ENCODE measurements around the gene OS9.

Gene OS9

GRCh38 chr12:57727758-57728395, 33.9 kb downstream of the OS9 start:
- no peak for FAIRE-seq
- no peak for TF ChIP-seq POLR2AphosphoS5 (IDR thresholded peaks at IDR 0.05; ENCODE audit: low read depth, low read length)
- no peak for TF ChIP-seq SPI1 (IDR thresholded peaks at IDR 0.05; ENCODE audit: low read depth, low read length)
- no peak for TF ChIP-seq POU2F2 (IDR thresholded peaks at IDR 0.05; ENCODE audit: low read depth, low read length)
- TF ChIP-seq PAX5 (IDR thresholded peaks at IDR 0.05; ENCODE audit: insufficient read depth, low read length, severe bottlenecking), result no peak
- TF ChIP-seq TAF1 (IDR thresholded peaks at IDR 0.05; ENCODE audit: low read depth, low read length), result no peak
- TF ChIP-seq POLR2A (IDR thresholded peaks at IDR 0.05; ENCODE audit: low read depth, low read length), result no peak
- DNase-seq (ENCODE audit: insufficient read length, low spot score), result no peak

DNA sequence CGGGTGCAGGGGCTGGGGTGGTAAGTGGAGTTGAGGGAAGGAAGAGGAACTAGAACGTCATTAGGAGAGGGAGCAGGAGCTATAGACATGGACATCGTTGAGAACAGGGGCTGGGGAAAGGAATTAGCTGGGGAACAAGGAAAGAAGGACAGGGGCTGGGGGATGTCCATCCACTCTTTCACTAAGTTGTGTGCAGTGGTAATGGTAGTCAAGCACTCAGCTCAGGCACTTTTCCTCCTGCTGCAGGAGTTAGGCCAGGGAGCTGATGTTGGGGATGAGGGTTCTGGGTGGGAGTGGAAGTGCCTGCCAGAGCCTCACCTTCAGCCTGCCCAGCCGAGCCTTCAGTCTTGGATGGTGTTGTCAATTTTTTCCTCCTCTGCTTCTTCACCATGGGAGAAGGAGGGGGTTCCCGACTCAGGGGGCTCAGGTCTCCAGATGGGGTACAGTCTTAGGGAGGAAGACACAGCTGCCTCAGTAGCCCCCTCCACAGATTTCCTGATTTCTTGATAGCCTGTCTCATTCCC, 35.5 kb downstream of the OS9 start:
- DNase-seq (ENCODE audit: insufficient read length, low spot score), result no peak
- no peak for TF ChIP-seq POLR2AphosphoS5 (IDR thresholded peaks at IDR 0.05; ENCODE audit: low read depth, low read length)
- no peak for FAIRE-seq

- DNase-seq (ENCODE audit: insufficient read length, low spot score), result no peak
- no peak for TF ChIP-seq SPI1 (IDR thresholded peaks at IDR 0.05; ENCODE audit: low read depth, low read length)
- TF ChIP-seq POLR2A (IDR thresholded peaks at IDR 0.05; ENCODE audit: low read depth, low read length), result no peak
- no peak for TF ChIP-seq PAX5 (IDR thresholded peaks at IDR 0.05; ENCODE audit: insufficient read depth, low read length, severe bottlenecking)
- no peak for TF ChIP-seq POLR2AphosphoS5 (IDR thresholded peaks at IDR 0.05; ENCODE audit: low read depth, low read length)
- no peak for TF ChIP-seq POU2F2 (IDR thresholded peaks at IDR 0.05; ENCODE audit: low read depth, low read length)
- no peak for TF ChIP-seq TAF1 (IDR thresholded peaks at IDR 0.05; ENCODE audit: low read depth, low read length)
- no peak for FAIRE-seq
Observed at GRCh38 chr12:57730336-57731067, 36.6 kb downstream of the OS9 start.

DNA sequence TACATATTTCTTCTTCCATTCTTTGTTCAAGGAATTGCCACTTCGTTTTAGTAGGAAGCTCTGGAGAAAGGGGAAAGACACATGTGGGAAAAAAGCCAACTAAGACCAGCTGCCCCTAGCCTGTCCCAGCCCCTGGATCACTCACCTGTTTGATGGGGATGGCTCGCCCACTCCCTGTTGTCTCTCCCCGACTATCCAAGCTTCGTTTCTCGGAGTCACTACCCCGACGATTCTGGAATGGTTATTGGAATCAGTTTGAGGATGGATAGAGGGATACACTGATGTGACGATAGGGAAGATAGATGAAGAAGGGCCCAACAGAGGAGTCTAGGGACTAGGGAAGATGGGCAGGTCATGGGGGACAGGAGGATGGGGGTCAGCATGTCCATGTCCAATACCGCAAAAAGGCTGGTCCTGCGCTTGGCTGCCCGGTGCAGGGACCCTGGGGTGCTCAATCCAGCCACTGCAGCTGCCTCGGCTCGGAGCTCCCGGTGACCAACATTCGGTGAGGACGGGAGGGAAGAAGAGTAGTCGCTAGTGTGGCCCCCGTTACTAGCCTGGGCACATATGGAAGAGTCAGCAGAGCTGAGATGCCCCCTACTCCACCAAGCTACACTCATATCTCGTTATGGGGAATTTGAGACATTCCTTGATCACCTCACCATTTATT, 37.6 kb downstream of the OS9 start:
- TF ChIP-seq TAF1 (IDR thresholded peaks at IDR 0.05; ENCODE audit: low read depth, low read length) (no peak), PAX5 (IDR thresholded peaks at IDR 0.05; ENCODE audit: insufficient read depth, low read length, severe bottlenecking) (no peak), POU2F2 (IDR thresholded peaks at IDR 0.05; ENCODE audit: low read depth, low read length) (no peak), SPI1 (IDR thresholded peaks at IDR 0.05; ENCODE audit: low read depth, low read length) (no peak), POLR2AphosphoS5 (IDR thresholded peaks at IDR 0.05; ENCODE audit: low read depth, low read length) (no peak), POLR2A (IDR thresholded peaks at IDR 0.05; ENCODE audit: low read depth, low read length) (no peak)
- DNase-seq (ENCODE audit: insufficient read length, low spot score) (no peak), FAIRE-seq (no peak)

GRCh38 chr12:57732270-57732669, 38.3 kb downstream of the OS9 start:
- TF ChIP-seq TAF1 (IDR thresholded peaks at IDR 0.05; ENCODE audit: low read depth, low read length) (no peak), POLR2A (IDR thresholded peaks at IDR 0.05; ENCODE audit: low read depth, low read length) (no peak), PAX5 (IDR thresholded peaks at IDR 0.05; ENCODE audit: insufficient read depth, low read length, severe bottlenecking) (no peak), POU2F2 (IDR thresholded peaks at IDR 0.05; ENCODE audit: low read depth, low read length) (no peak), POLR2AphosphoS5 (IDR thresholded peaks at IDR 0.05; ENCODE audit: low read depth, low read length) (no peak), SPI1 (IDR thresholded peaks at IDR 0.05; ENCODE audit: low read depth, low read length) (no peak)
- FAIRE-seq (no peak), DNase-seq (ENCODE audit: insufficient read length, low spot score) (no peak)

GRCh38 chr12:57732726-57733593, 39.0 kb downstream of the OS9 start:
- no peak for FAIRE-seq
- TF ChIP-seq POLR2AphosphoS5 (IDR thresholded peaks at IDR 0.05; ENCODE audit: low read depth, low read length), result no peak
- no peak for TF ChIP-seq POU2F2 (IDR thresholded peaks at IDR 0.05; ENCODE audit: low read depth, low read length)
- no peak for TF ChIP-seq PAX5 (IDR thresholded peaks at IDR 0.05; ENCODE audit: insufficient read depth, low read length, severe bottlenecking)
- no peak for TF ChIP-seq SPI1 (IDR thresholded peaks at IDR 0.05; ENCODE audit: low read depth, low read length)
- no peak for TF ChIP-seq TAF1 (IDR thresholded peaks at IDR 0.05; ENCODE audit: low read depth, low read length)
- no peak for TF ChIP-seq POLR2A (IDR thresholded peaks at IDR 0.05; ENCODE audit: low read depth, low read length)
- DNase-seq (ENCODE audit: insufficient read length, low spot score), result no peak

DNA sequence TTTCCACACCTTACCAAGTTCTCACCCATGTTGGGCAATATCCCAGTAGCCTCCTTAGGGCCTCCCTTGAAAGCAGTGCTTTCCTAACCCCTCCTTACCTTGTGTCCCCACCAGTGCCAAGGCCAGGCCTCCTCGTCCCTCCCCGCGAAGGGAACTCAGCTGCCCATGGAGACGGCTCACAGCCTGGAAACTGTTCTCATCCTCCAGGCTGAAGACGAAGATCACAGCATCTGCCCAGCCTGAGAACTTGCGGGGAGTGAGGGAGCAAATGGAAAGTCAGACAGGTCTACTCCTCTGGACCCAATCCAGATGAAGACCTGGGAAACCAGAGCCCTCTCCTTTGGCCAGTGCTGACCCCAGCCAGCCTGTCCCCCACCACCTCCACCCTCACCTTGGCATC, 40.0 kb downstream of the OS9 start:
- TF ChIP-seq SPI1 (IDR thresholded peaks at IDR 0.05; ENCODE audit: low read depth, low read length) (no peak), PAX5 (IDR thresholded peaks at IDR 0.05; ENCODE audit: insufficient read depth, low read length, severe bottlenecking) (no peak), TAF1 (IDR thresholded peaks at IDR 0.05; ENCODE audit: low read depth, low read length) (no peak), POLR2AphosphoS5 (IDR thresholded peaks at IDR 0.05; ENCODE audit: low read depth, low read length) (no peak), POU2F2 (IDR thresholded peaks at IDR 0.05; ENCODE audit: low read depth, low read length) (no peak), POLR2A (IDR thresholded peaks at IDR 0.05; ENCODE audit: low read depth, low read length) (no peak)
- DNase-seq (ENCODE audit: insufficient read length, low spot score) (no peak), FAIRE-seq (no peak)

GRCh38 chr12:57734591-57734990, 40.7 kb downstream of the OS9 start:
- TF ChIP-seq POLR2AphosphoS5 (IDR thresholded peaks at IDR 0.05; ENCODE audit: low read depth, low read length) (no peak), PAX5 (IDR thresholded peaks at IDR 0.05; ENCODE audit: insufficient read depth, low read length, severe bottlenecking) (no peak), POLR2A (IDR thresholded peaks at IDR 0.05; ENCODE audit: low read depth, low read length) (no peak), TAF1 (IDR thresholded peaks at IDR 0.05; ENCODE audit: low read depth, low read length) (no peak), SPI1 (IDR thresholded peaks at IDR 0.05; ENCODE audit: low read depth, low read length) (no peak), POU2F2 (IDR thresholded peaks at IDR 0.05; ENCODE audit: low read depth, low read length) (no peak)
- FAIRE-seq, result no peak
- DNase-seq (ENCODE audit: insufficient read length, low spot score), result no peak

Data from GM12891 (cell line).